ENCODE results near the gene AKAP17A. TPM values are rescaled to one million over a fixed set of nuclear protein-coding genes. Genes with fewer than 3 reads are reported as not detected.
"Not testable (repeated sequence)": the region's sequence is repeated elsewhere in the genome, so short reads cannot be mapped to it uniquely, and the experiment has no call there.

AKAP17A gene
- 63.9 and 66.1 TPM in 2 replicates for total RNA-seq

GRCh38 chrX:1591102-1591862 lies at the start of gene AKAP17A:
TSS of gene AKAP17A (plus strand) at chrX:1591604. CDS start at chrX:1593463, 1,859 bp downstream.
- Mint-ChIP-seq H3K27me3 (ENCODE audit: insufficient read depth) (no peaks in the 10 kb centered on the region), H3K36me3 (ENCODE audit: low read depth) (peaks cover 25% of the 10 kb centered on the region), H3K27ac (peak within 1 kb of the TSS; percentile 93), H3K9me3 (no peaks in the 10 kb centered on the region), H3K4me1 (ENCODE audit: low read depth) (peaks cover 10% of the 10 kb centered on the region), H3K4me3 (peak within 1 kb of the TSS; percentile 95)
- DNase-seq (ENCODE audit: low spot score) = peak; percentile 99
- intact Hi-C loops (cut with micrococcal nuclease) = loop anchor here (1.0 to 5.0 kb wide), 7 partner anchors 10 to 1016 kb away; partner anchors contain the start of genes P2RY8 and SLC25A6

GRCh38 chrX:1542994-1543725 lies 48.2 kb upstream of the AKAP17A start:
- intact Hi-C loops (cut with micrococcal nuclease) = no loop called here
- H3K27me3 Mint-ChIP-seq (ENCODE audit: insufficient read depth) = no peaks in the 10 kb centered on the region
- no peak for DNase-seq (ENCODE audit: low spot score)

DNA sequence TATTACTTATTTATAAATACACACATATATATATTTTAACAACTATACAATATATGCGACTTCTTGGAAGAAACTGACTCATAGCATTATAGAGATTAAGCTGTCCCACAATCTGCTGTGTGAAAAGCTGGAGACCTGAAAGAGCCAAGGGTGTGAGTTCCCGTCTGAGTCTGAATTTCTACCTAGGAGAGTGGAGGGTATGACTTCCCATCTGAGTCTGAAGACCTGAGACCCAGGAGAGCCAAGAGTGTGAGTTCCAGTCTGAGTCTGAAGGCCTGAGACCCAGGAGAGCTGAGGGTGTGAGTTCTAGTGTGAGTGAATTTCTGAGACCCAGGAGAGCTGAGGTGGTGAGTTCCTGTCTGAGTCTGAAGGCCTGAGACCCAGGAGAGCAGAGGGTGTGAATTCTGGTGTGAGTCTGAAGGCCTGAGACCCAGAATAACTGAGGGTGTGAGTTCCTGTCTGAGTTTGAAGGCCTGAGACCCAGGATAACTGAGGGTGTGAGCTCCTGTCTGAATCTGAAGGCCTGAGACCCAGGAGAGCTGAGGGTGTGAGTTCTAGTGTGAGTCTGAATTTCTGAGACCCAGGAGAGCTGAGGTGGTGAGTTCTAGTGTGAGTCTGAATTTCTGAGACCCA lies 45.5 kb upstream of the AKAP17A start:
- Mint-ChIP-seq H3K4me3 (no peak overlapping the region), H3K36me3 (ENCODE audit: low read depth) (peaks cover 8% of the 10 kb centered on the region), H3K9me3 (peaks cover 15% of the 10 kb centered on the region), H3K27me3 (ENCODE audit: insufficient read depth) (no peaks in the 10 kb centered on the region), H3K27ac (peak overlapping the region; percentile 2), H3K4me1 (ENCODE audit: low read depth) (peaks cover 5% of the 10 kb centered on the region)
- intact Hi-C loops (cut with micrococcal nuclease) = no loop called here
- DNase-seq (ENCODE audit: low spot score) = no peak

More at GRCh38 chrX:1542994-1543725, 48.2 kb upstream of the AKAP17A start:
- peaks cover 9% of the 10 kb centered on the region for H3K9me3 Mint-ChIP-seq
- H3K4me3 Mint-ChIP-seq = no peak overlapping the region
- H3K4me1 Mint-ChIP-seq (ENCODE audit: low read depth) = peaks cover 5% of the 10 kb centered on the region
- H3K27ac Mint-ChIP-seq = no peak overlapping the region
- peaks cover 8% of the 10 kb centered on the region for H3K36me3 Mint-ChIP-seq (ENCODE audit: low read depth)

DNA sequence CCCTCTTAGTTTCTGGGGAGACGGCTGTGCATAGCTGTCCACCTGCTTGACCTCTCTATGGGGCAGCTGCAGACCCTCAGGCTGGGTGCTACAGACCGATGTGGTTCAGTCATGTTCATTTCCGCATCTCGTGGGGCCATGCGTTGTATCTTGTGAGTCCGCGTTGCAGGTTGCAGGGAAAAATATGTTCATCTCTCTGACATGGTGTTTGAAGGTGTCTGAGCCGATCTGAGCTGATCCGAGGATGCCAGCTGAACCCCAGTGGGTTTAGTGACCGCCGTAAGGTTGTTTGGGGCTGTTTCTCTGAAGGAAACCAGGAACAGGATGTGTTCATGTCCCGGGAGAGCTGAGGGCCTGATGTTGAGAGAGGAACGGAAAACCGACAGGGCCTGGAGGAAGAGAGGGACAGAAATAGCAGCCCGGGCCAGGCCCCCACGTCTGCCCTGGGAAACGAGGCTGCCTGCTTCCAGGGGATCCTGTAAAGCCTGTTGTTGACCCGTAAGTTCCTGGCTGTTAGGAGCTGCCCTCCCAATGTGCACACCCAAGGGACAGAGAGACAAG lies 44.6 kb upstream of the AKAP17A start:
- Mint-ChIP-seq H3K4me1 (ENCODE audit: low read depth) (peaks cover 13% of the 10 kb centered on the region), H3K36me3 (ENCODE audit: low read depth) (peaks cover 8% of the 10 kb centered on the region), H3K27ac (no peak overlapping the region), H3K27me3 (ENCODE audit: insufficient read depth) (peaks cover 2% of the 10 kb centered on the region), H3K9me3 (peaks cover 17% of the 10 kb centered on the region), H3K4me3 (no peak overlapping the region)
- intact Hi-C loops (cut with micrococcal nuclease) = no loop called here
- DNase-seq (ENCODE audit: low spot score) = no peak

- intact Hi-C loops (cut with micrococcal nuclease) = no loop called here
- H3K36me3 Mint-ChIP-seq (ENCODE audit: low read depth) = peaks cover 6% of the 10 kb centered on the region
- H3K4me3 Mint-ChIP-seq = no peak overlapping the region
- H3K9me3 Mint-ChIP-seq = peaks cover 33% of the 10 kb centered on the region
- no peak for DNase-seq (ENCODE audit: low spot score)
- H3K27me3 Mint-ChIP-seq (ENCODE audit: insufficient read depth) = peaks cover 2% of the 10 kb centered on the region
- H3K27ac Mint-ChIP-seq = peak overlapping the region; percentile 47
- H3K4me1 Mint-ChIP-seq (ENCODE audit: low read depth) = peaks cover 31% of the 10 kb centered on the region
These were observed 39.4 kb upstream of the AKAP17A start for GRCh38 chrX:1551959-1552546.

GRCh38 chrX:1554469-1555210 lies 36.8 kb upstream of the AKAP17A start:
- DNase-seq (ENCODE audit: low spot score) = peak; percentile 42
- peaks cover 6% of the 10 kb centered on the region for H3K36me3 Mint-ChIP-seq (ENCODE audit: low read depth)
- peaks cover 2% of the 10 kb centered on the region for H3K27me3 Mint-ChIP-seq (ENCODE audit: insufficient read depth)
- H3K4me3 Mint-ChIP-seq = peak overlapping the region; percentile 37
- H3K4me1 Mint-ChIP-seq (ENCODE audit: low read depth) = peaks cover 31% of the 10 kb centered on the region
- H3K27ac Mint-ChIP-seq = peak overlapping the region; percentile 61
- intact Hi-C loops (cut with micrococcal nuclease) = no loop called here
- H3K9me3 Mint-ChIP-seq = peaks cover 27% of the 10 kb centered on the region

DNA sequence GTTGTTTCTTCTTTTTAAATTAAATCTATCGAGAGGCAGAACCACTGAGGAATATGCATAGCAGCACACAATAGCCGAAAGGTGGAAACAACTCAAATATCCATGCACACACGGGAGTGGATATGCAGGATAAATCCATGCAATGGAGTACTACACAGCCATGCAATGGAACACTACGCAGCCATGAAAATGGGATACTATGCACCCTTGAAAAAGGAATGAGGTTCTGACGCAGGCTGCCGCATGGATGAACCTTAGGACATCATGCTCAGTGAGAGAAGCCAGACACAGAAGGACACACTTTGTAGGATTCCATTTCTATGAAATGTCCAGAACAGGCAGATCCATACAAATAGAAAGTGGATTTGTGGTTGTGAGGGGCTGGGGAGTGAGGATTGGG lies 36.0 kb upstream of the AKAP17A start:
- intact Hi-C loops (cut with micrococcal nuclease) = no loop called here

GRCh38 chrX:1557442-1557841 lies 34.0 kb upstream of the AKAP17A start:
- Mint-ChIP-seq H3K4me1 (ENCODE audit: low read depth) (peaks cover 28% of the 10 kb centered on the region), H3K9me3 (peaks cover 18% of the 10 kb centered on the region)
- intact Hi-C loops (cut with micrococcal nuclease); DNase-seq (ENCODE audit: low spot score); H3K27me3 Mint-ChIP-seq (ENCODE audit: insufficient read depth); H3K36me3 Mint-ChIP-seq (ENCODE audit: low read depth); H3K27ac Mint-ChIP-seq; H3K4me3 Mint-ChIP-seq: not testable (repeated sequence)

More for the DNA sequence above, 36.0 kb upstream of the AKAP17A start:
- DNase-seq (ENCODE audit: low spot score) = no peak
- Mint-ChIP-seq H3K36me3 (ENCODE audit: low read depth) (peaks cover 6% of the 10 kb centered on the region), H3K27me3 (ENCODE audit: insufficient read depth) (peaks cover 2% of the 10 kb centered on the region), H3K4me1 (ENCODE audit: low read depth) (peaks cover 31% of the 10 kb centered on the region), H3K9me3 (peaks cover 27% of the 10 kb centered on the region), H3K4me3 (no peak overlapping the region), H3K27ac (peak overlapping the region; percentile 61)

GRCh38 chrX:1558761-1559468 lies 32.5 kb upstream of the AKAP17A start:
- peaks cover 26% of the 10 kb centered on the region for H3K4me1 Mint-ChIP-seq (ENCODE audit: low read depth)

DNA sequence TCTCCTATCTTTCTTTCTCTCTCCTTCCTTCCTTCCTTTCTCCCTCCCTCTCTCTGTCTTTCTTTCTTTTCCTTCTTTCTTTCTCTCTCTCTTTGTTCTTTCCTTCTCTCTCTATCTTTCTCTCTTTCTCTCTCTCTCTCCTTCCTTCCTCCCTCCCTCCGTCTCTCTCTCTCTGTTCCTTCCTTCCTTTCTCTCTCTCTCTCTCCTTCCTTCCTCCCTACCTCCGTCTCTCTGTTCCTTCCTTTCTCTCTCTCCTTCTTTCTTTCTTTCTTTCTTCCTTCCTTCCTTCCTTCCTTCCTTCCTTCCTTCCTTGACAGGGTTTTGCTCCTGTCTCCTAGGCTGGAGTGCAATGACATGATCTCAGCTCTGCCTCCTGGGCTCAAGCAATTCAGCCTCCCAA lies 30.2 kb upstream of the AKAP17A start:
- no peak for DNase-seq (ENCODE audit: low spot score)
- intact Hi-C loops (cut with micrococcal nuclease) = no loop called here
- Mint-ChIP-seq H3K4me3 (no peak overlapping the region), H3K27ac (no peak overlapping the region), H3K36me3 (ENCODE audit: low read depth) (no peaks in the 10 kb centered on the region), H3K27me3 (ENCODE audit: insufficient read depth) (peaks cover 11% of the 10 kb centered on the region), H3K4me1 (ENCODE audit: low read depth) (peaks cover 11% of the 10 kb centered on the region), H3K9me3 (no peaks in the 10 kb centered on the region)

More at GRCh38 chrX:1558761-1559468, 32.5 kb upstream of the AKAP17A start:
- DNase-seq (ENCODE audit: low spot score) = no peak
- H3K27ac Mint-ChIP-seq = no peak overlapping the region
- H3K4me3 Mint-ChIP-seq = no peak overlapping the region
- H3K36me3 Mint-ChIP-seq (ENCODE audit: low read depth) = peaks cover 2% of the 10 kb centered on the region
- H3K27me3 Mint-ChIP-seq (ENCODE audit: insufficient read depth) = peaks cover 8% of the 10 kb centered on the region
- intact Hi-C loops (cut with micrococcal nuclease) = no loop called here
- peaks cover 14% of the 10 kb centered on the region for H3K9me3 Mint-ChIP-seq

DNA sequence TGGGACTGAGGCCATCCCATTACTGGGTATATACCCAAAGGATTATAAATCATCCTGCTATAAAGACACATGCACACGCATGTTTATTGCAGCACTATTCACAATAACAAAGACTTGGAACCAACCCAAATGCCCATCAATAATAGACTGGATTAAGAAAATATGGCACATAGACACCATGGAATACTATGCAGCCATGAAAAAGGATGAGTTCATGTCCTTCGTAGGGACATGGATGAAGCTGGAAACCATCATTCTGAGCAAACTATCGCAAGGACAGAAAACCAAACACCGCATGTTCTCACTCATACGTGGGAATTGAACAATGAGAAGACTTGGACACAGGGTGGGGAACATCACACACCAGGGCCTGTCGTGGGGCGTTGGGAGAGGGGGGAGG lies 27.3 kb upstream of the AKAP17A start:
- H3K27ac Mint-ChIP-seq; H3K36me3 Mint-ChIP-seq (ENCODE audit: low read depth); DNase-seq (ENCODE audit: low spot score); H3K4me3 Mint-ChIP-seq; H3K9me3 Mint-ChIP-seq; intact Hi-C loops (cut with micrococcal nuclease): not testable (repeated sequence)
- H3K27me3 Mint-ChIP-seq (ENCODE audit: insufficient read depth) = peaks cover 13% of the 10 kb centered on the region
- peaks cover 11% of the 10 kb centered on the region for H3K4me1 Mint-ChIP-seq (ENCODE audit: low read depth)

Data from activated T-helper 1 cell treated with anti-CD3 and anti-CD28 coated beads, Interleukin-12 subunit alpha, Interleukin-12 subunit beta, Interleukin-2, Interleukin-4 antibody, amounts not matched to agents 30 ng/mL and 10 ng/mL and 1 ng/mL, durations not matched to agents 14 hours and 24 hours and 36 hours (primary cell).